ENCODE results near the gene CHST5. TPM values are rescaled to one million over a fixed set of nuclear protein-coding genes. Genes with fewer than 3 reads are reported as not detected.

The CHST5 gene
- total RNA-seq, 2 donors from 2014 or later: 0.26 to 1.1 TPM

GRCh38 chr16:75532791-75533190 is 3.1 kb downstream of the CHST5 start:
- H3K9me3 ChIP-seq (ENCODE audit: control insufficient read depth, low read length): no peaks in the 10 kb centered on the region
- no peaks in the 10 kb centered on the region for H3K27me3 ChIP-seq (ENCODE audit: control insufficient read depth, insufficient read depth, low read length, poor library complexity, severe bottlenecking)
- Mint-ChIP-seq H3K27ac (no peak overlapping the region), H3K9me3 (no peaks in the 10 kb centered on the region), H3K36me3 (ENCODE audit: low read depth) (no peaks in the 10 kb centered on the region), H3K4me3 (no peak overlapping the region), H3K27me3 (ENCODE audit: insufficient read depth) (no peaks in the 10 kb centered on the region), H3K4me1 (no peaks in the 10 kb centered on the region)
- no peak overlapping the region for H3K27ac ChIP-seq (ENCODE audit: low read depth, low read length)
- H3K4me1 ChIP-seq (ENCODE audit: control insufficient read depth, insufficient read depth, low read length): no peaks in the 10 kb centered on the region
- H3K9ac ChIP-seq (ENCODE audit: extremely low read depth, low read length, poor library complexity, severe bottlenecking): no peak overlapping the region
- no peak for TF ChIP-seq CTCF (conservative IDR thresholded peaks at IDR 0.05)
- no peak overlapping the region for H3K4me3 ChIP-seq (ENCODE audit: low read length)
- no peak for DNase-seq
- 98% methylated on average over 2 of the region's 2 CpGs; no CpG with 5 or more reads in 1 of the 2 experiments for WGBS, 2 experiments (ENCODE audit: insufficient coverage in 1 of 2, insufficient read length in 1 of 2)
- no peaks in the 10 kb centered on the region for H3K36me3 ChIP-seq (ENCODE audit: control insufficient read depth, insufficient read depth, low read length)

- H3K4me1 ChIP-seq (ENCODE audit: control insufficient read depth, insufficient read depth, low read length): no peaks in the 10 kb centered on the region
- no peaks in the 10 kb centered on the region for H3K36me3 Mint-ChIP-seq (ENCODE audit: low read depth)
- H3K27me3 ChIP-seq (ENCODE audit: control insufficient read depth, insufficient read depth, low read length, poor library complexity, severe bottlenecking): no peaks in the 10 kb centered on the region
- no peaks in the 10 kb centered on the region for H3K9me3 Mint-ChIP-seq
- H3K27ac Mint-ChIP-seq: no peak overlapping the region
- no peak overlapping the region for H3K9ac ChIP-seq (ENCODE audit: extremely low read depth, low read length, poor library complexity, severe bottlenecking)
- DNase-seq: peak; percentile 46
- no peak overlapping the region for H3K4me3 ChIP-seq (ENCODE audit: low read length)
- H3K27me3 Mint-ChIP-seq (ENCODE audit: insufficient read depth): no peaks in the 10 kb centered on the region
- no peaks in the 10 kb centered on the region for H3K36me3 ChIP-seq (ENCODE audit: control insufficient read depth, insufficient read depth, low read length)
- 89 to 90% methylated on average over 2 to 8 of the region's 8 CpGs for WGBS, 2 experiments (ENCODE audit: insufficient coverage in 1 of 2, insufficient read length in 1 of 2)
- H3K27ac ChIP-seq (ENCODE audit: low read depth, low read length): no peak overlapping the region
- TF ChIP-seq CTCF (conservative IDR thresholded peaks at IDR 0.05): no peak
- no peaks in the 10 kb centered on the region for H3K4me1 Mint-ChIP-seq
- H3K4me3 Mint-ChIP-seq: no peak overlapping the region
- no peaks in the 10 kb centered on the region for H3K9me3 ChIP-seq (ENCODE audit: control insufficient read depth, low read length)
Observed at GRCh38 chr16:75532142-75532765, 3.7 kb downstream of the CHST5 start.

- TF ChIP-seq CTCF (conservative IDR thresholded peaks at IDR 0.05): no peak
- WGBS, 2 experiments (ENCODE audit: insufficient coverage in 1 of 2, insufficient read length in 1 of 2): 96% methylated on average over 25 to 29 of the region's 29 CpGs
Observed at GRCh38 chr16:75529959-75530358, 5.9 kb downstream of the CHST5 start.

More at GRCh38 chr16:75529959-75530358, 5.9 kb downstream of the CHST5 start:
- Mint-ChIP-seq H3K4me1 (no peaks in the 10 kb centered on the region), H3K36me3 (ENCODE audit: low read depth) (no peaks in the 10 kb centered on the region), H3K27me3 (ENCODE audit: insufficient read depth) (no peaks in the 10 kb centered on the region), H3K27ac (no peak overlapping the region), H3K9me3 (no peaks in the 10 kb centered on the region), H3K4me3 (no peak overlapping the region)
- no peaks in the 10 kb centered on the region for H3K27me3 ChIP-seq (ENCODE audit: control insufficient read depth, insufficient read depth, low read length, poor library complexity, severe bottlenecking)
- H3K36me3 ChIP-seq (ENCODE audit: control insufficient read depth, insufficient read depth, low read length): no peaks in the 10 kb centered on the region
- H3K4me3 ChIP-seq (ENCODE audit: low read length): no peak overlapping the region
- no peak for DNase-seq
- no peaks in the 10 kb centered on the region for H3K4me1 ChIP-seq (ENCODE audit: control insufficient read depth, insufficient read depth, low read length)
- H3K27ac ChIP-seq (ENCODE audit: low read depth, low read length): no peak overlapping the region
- no peak overlapping the region for H3K9ac ChIP-seq (ENCODE audit: extremely low read depth, low read length, poor library complexity, severe bottlenecking)
- no peaks in the 10 kb centered on the region for H3K9me3 ChIP-seq (ENCODE audit: control insufficient read depth, low read length)

Data from endodermal cell (in vitro differentiated cells).